ENCODE results near the gene GLIS1.

GLIS1 gene

DNA sequence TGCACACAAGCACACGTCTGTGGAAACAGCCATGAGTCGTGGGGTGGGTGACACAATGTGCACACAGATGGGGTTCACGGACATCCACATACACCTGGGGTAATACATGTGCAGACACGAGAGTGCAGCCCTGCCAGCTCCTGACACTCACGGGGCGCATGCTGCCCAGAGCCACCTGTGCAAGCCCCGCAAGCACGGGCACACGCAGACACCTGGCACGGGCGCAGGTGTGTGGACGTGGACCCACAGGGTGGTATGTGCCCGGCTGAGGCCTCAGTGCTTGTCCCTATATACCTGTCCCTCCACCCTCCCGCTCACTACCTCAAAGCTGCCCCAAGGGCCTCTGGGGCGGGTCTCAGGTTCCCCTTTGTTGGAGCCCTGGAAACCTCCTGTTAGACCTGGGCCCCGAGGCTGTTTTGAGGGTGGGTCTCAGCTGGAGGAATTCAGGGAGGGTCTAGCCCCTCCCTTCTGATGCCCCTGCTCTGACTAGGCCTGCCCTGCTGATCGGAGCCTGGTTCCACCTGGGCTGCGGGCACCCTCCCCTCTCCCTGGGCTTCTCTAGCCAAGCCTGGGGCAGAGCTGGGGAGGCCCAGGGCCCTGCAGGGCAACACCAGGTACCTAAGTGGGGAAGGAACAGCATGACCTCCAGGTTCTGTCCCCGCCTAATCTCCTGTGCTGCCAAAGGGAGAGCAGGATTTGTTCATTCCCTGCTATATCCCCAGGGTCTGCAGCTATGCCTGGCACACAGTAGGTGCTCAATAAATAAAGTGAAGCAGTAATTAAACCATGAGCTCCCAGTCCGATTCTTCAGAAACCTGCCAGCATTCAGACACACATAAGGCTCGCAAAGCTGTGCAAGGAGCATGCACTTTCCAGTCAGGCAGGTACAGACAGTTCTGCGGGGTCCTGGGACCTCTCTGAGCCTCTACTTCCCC lies 230.6 kb downstream of the GLIS1 start:
- no peak for DNase-seq (ENCODE audit: low spot score)

GRCh38 chr1:53507116-53507820 lies 231.7 kb downstream of the GLIS1 start:
- no peak for DNase-seq (ENCODE audit: low spot score)

GRCh38 chr1:53506355-53507050 lies 232.5 kb downstream of the GLIS1 start:
- DNase-seq (ENCODE audit: low spot score): no peak

- no peak for DNase-seq (ENCODE audit: low spot score)
These were observed 233.1 kb downstream of the GLIS1 start for GRCh38 chr1:53505891-53506290.

DNA sequence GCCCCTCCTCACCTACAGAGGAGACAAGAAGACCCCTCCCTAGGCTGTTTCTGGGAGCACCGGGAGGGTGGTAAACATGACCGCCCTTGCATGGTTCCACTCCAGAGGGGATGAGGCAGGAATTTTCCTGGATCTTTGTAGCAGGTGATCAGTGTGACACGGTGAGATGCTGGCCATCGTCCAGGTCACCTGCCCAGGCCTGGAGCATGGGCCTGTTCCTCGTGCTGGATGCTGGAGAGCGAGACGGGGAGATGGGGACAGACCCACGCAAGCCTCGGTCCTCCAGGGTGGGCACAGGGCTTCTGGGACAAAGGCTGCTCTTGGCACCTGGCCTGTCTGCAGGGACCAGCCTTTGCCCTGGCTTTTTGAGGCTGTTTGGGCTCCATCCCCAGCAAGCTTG lies 233.6 kb downstream of the GLIS1 start:
- DNase-seq (ENCODE audit: low spot score): no peak

DNA sequence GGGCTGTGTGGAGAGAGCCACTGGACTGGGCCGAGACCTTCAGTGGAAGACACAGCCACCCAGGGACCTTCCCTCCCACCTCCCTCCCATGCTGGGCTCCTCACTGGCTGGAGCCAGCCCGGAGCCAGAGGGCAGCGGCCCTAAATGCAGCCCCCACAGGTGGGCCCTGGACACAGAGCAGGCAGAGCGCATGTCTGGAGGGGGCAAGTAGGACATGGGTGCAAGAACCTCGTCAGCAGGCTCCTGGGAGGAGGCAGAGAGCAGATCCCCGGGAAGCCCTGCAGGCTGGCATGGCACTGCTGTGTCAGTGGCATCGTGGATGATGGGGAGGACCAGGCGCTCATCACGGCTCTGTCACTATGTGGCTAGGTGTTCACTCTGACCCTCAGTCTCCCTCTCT lies 234.1 kb downstream of the GLIS1 start:
- no peak for DNase-seq (ENCODE audit: low spot score)

GRCh38 chr1:53503433-53504217 lies 235.3 kb downstream of the GLIS1 start:
- DNase-seq (ENCODE audit: low spot score): no peak

DNA sequence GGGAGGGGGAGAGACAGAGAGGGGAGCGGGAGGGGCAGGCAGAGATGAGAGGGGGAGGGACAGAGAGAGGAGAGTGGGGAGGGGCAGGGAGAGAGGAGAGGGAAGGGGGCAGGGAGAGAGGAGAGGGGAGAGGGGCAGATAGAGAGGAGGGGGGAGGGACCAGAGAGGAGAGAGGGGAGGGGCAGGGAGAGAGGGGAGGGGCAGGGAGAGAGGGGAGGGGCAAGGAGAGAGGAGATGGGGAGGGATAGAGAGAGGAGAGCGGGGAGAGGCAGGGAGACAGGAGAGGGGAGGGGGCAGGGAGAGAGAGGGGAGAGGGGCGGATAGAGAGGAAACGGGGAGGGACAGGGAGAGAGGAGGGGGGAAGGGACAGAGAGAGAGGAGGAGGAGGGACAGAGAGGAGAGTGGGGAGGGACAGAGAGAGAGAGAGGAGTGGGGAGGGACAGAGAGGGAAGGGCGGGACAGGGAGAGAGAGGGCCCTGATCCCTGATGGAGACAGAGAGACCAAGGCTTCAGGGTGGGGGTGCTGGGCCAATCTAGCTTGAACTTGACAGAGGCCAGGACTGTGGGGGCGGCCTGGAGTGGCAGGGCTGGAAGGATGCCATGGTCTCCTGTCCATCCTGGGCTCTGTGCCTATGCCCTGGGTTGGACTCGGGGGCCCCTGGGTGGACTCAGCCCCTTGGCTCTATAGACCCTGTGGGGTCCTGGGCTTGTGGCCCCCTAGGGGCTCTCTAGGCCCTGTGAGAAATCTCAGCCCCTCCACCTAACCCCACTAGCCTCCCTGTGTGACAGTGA lies 236.1 kb downstream of the GLIS1 start:
- no peak for DNase-seq (ENCODE audit: low spot score)

GRCh38 chr1:53501065-53502005 lies 237.6 kb downstream of the GLIS1 start:
- no peak for DNase-seq (ENCODE audit: low spot score)

GRCh38 chr1:53500204-53501064 lies 238.5 kb downstream of the GLIS1 start:
- no peak for DNase-seq (ENCODE audit: low spot score)

DNA sequence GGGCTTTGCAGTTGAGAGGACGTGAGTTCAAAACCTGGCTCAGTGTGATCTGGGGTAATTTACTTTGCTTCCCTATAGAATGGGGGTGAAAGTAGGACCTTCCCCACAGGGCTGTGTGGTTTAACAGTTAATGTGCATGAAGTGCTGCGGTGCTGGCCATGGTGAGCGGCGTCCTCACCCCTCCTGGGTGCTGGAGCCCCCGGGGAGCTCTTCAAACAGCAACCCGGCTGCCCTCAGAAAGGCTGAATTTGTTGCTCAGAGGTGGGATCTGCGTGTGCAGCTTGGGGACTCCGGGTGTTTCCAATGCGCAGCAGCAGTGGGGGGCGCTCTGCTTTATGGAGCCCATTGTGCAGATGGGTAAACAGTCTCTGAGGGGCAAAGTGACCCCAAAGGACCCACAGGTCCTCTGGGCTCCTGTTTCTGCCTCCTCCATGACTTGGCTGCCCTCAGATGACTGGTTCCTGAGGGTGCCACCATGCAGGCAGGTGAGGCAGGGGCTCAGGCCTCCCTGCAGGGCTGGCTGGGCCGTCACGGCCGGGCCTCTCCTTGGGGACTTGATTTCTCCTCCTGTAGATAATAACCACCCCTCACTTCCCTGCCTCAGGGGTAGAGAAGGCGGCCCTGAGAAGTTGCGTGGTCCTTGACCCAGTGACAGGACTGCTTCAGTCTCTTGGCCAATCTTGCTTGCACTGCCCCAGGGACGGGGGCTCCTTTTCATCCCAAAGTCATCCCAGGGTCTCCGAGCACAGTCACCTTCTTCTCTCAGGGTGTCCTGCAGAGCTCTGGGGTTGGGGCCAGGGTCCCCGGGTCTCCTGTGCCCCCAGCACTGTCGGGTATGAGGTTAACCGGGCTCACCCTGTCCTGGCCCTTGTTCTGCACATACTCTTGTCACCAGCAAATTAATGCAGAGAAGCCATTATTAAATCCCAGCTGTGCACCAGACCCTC lies 239.4 kb downstream of the GLIS1 start:
- no peak for DNase-seq (ENCODE audit: low spot score)

DNA sequence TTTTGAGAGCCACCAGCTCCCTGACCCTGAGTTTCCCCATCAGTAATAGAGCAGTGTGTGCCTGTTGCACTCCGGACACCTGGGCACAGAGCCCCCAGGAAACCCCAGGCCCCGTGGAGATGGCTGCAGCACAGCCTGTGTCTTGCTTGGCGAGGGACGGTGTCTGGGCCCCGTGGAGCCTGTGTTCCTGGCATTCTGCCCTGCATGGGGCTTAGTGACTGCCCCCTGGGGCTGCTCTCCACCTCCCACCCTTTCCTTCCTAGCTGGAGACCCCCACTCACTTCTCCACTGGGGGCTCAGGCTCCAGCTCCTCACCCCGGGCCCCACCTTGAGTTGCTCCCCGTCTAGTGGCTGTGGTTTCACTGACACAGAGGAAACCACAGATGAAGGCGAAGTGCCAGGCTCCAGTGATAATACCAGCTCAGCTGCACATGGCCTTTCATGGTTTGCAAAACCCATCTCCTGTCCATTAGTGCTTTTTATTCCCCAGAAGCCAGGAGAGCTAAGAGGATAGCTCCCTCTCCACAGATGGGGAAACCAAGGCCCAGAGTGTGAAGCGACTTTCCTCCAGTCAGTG lies 240.3 kb downstream of the GLIS1 start:
- DNase-seq (ENCODE audit: low spot score): no peak

- DNase-seq (ENCODE audit: low spot score): no peak
These were observed 243.2 kb downstream of the GLIS1 start for GRCh38 chr1:53495633-53496345.

- DNase-seq (ENCODE audit: low spot score): no peak
These were observed 248.6 kb downstream of the GLIS1 start for GRCh38 chr1:53490351-53490750.

DNA sequence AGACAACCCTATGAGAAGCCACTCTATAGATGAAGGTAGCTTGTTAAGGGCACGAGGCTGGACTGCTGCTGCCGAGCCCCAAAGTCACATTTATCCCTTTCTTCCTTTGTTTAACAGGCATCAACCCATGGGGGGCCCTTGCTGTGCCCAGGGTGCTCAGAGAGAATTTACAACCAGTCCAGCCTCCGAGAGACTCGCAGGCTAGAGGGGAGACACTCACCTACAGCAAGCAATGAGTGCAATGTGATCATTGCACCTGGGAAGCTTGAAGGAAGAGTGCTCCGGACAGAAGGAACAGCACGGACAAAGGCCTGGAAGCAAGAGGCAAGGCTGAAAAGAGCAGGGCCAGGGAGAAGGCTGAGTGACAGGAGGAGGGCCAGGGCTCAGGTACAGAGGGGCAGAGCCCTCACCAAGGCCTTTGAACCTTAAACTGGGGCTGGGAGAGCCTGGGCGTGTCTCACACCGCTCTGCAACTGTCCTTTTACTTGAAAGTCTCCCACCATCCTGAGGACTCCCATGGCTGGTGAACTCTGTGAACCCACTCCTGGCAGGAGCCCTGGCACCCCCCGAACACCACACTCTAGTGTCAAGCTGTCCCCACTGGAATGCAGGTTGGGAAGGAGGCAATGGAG lies 252.5 kb downstream of the GLIS1 start:
- no peak for DNase-seq (ENCODE audit: low spot score)

All from HuH-7 (cell line).